ENCODE data around the gene HRNR.

GRCh38 chr1:152244576-152245273, 20.7 kb upstream of the HRNR start:
- no peak for TF ChIP-seq EZH2phosphoT487 (IDR thresholded peaks at IDR 0.05)
- no peak for TF ChIP-seq CTCF (IDR thresholded peaks at IDR 0.05)
- no peak for TF ChIP-seq EZH2 (IDR thresholded peaks at IDR 0.05)
